Omental fat pad (tissue), 4 donors: Measurements from ENCODE around the gene PRDM11. TPM values are rescaled to one million over a fixed set of nuclear protein-coding genes. Genes with fewer than 3 reads are reported as not detected.

Experiments
- ATAC-seq: fragments of 150-250 bp; one replicate; pipeline ENCODE4 v1.9.1; 2016; ENCODE audit warnings: mild to moderate bottlenecking, moderate library complexity; ENCODE audit not compliant: low FRiP score
- DNase-seq: peaks from one replicate; pipeline ENCODE4 v3.0.0-alpha.2; 2019; ENCODE audit warnings: low spot score
- CTCF ChIP-seq, 3 donors: fragments of 450-650 bp; IDR thresholded peaks; one replicate each; pipeline ENCODE4 v1.5.1; 2016 to 2017; ENCODE audit warnings: antibody characterized with exemption in 3 of 3, mild to moderate bottlenecking in 3 of 3, moderate library complexity in 2 of 3
- total RNA-seq, 4 donors: library from RNA; depleted of rRNA; stranded (reverse); fragments of >200 nt; gene quantifications; one replicate each; pipeline ENCODE4 v1.1.0, GENCODE V29; 2016

Gene PRDM11
- total RNA-seq, 4 donors from 2014 or later, result 7.0 to 15.6 (median 10.7) TPM

GRCh38 chr11:45250035-45250718, 103.7 kb downstream of the PRDM11 start:
- no peak for ATAC-seq
- no peak for DNase-seq
- TF ChIP-seq CTCF (IDR thresholded peaks at IDR 0.05), result no peak

GRCh38 chr11:45252134-45252856, 105.9 kb downstream of the PRDM11 start:
- no peak for ATAC-seq
- TF ChIP-seq CTCF (IDR thresholded peaks at IDR 0.05), result no peak

GRCh38 chr11:45252877-45253276, 106.4 kb downstream of the PRDM11 start:
- DNase-seq (no peak), ATAC-seq (no peak)
- TF ChIP-seq CTCF (IDR thresholded peaks at IDR 0.05), result no peak

More at GRCh38 chr11:45252134-45252856, 105.9 kb downstream of the PRDM11 start:
- DNase-seq, result no peak

- DNase-seq (no peak), ATAC-seq (no peak)
- TF ChIP-seq CTCF (IDR thresholded peaks at IDR 0.05), result no peak
These were observed 107.2 kb downstream of the PRDM11 start for GRCh38 chr11:45253640-45254039.

- ATAC-seq (no peak), DNase-seq (no peak)
- TF ChIP-seq CTCF (IDR thresholded peaks at IDR 0.05), result no peak
These were observed 107.6 kb downstream of the PRDM11 start for GRCh38 chr11:45254070-45254469.

GRCh38 chr11:45258982-45259530, 112.6 kb downstream of the PRDM11 start:
- no peak for ATAC-seq
- no peak for TF ChIP-seq CTCF (IDR thresholded peaks at IDR 0.05)
- no peak for DNase-seq
